Measurements from ENCODE around the gene FBN1.

DNA sequence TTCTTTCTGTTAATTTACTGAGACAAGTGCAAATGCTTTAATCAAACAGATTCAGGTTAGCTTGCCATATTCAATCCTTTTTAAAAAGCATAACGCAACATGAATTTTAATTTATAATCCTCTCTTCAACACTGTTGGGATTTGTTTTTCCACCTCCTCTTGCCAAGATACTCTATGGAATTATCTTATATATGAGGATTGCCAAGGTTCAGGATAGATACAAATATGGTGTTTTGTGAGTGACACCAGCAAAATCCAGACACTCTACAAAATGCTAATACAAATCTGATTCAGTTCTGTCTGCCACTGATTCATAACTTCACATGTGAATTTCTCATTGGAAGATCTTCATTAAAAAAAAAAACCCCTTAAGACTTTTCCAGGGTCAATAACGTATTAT, 104.8 kb downstream of the FBN1 start:
- TF ChIP-seq, protein P1, sequence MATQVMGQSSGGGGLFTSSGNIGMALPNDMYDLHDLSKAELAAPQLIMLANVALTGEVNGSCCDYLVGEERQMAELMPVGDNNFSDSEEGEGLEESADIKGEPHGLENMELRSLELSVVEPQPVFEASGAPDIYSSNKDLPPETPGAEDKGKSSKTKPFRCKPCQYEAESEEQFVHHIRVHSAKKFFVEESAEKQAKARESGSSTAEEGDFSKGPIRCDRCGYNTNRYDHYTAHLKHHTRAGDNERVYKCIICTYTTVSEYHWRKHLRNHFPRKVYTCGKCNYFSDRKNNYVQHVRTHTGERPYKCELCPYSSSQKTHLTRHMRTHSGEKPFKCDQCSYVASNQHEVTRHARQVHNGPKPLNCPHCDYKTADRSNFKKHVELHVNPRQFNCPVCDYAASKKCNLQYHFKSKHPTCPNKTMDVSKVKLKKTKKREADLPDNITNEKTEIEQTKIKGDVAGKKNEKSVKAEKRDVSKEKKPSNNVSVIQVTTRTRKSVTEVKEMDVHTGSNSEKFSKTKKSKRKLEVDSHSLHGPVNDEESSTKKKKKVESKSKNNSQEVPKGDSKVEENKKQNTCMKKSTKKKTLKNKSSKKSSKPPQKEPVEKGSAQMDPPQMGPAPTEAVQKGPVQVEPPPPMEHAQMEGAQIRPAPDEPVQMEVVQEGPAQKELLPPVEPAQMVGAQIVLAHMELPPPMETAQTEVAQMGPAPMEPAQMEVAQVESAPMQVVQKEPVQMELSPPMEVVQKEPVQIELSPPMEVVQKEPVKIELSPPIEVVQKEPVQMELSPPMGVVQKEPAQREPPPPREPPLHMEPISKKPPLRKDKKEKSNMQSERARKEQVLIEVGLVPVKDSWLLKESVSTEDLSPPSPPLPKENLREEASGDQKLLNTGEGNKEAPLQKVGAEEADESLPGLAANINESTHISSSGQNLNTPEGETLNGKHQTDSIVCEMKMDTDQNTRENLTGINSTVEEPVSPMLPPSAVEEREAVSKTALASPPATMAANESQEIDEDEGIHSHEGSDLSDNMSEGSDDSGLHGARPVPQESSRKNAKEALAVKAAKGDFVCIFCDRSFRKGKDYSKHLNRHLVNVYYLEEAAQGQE (IDR thresholded peaks at IDR 0.05; ENCODE audit: unreplicated experiment): no peak
- TF ChIP-seq, protein P2, sequence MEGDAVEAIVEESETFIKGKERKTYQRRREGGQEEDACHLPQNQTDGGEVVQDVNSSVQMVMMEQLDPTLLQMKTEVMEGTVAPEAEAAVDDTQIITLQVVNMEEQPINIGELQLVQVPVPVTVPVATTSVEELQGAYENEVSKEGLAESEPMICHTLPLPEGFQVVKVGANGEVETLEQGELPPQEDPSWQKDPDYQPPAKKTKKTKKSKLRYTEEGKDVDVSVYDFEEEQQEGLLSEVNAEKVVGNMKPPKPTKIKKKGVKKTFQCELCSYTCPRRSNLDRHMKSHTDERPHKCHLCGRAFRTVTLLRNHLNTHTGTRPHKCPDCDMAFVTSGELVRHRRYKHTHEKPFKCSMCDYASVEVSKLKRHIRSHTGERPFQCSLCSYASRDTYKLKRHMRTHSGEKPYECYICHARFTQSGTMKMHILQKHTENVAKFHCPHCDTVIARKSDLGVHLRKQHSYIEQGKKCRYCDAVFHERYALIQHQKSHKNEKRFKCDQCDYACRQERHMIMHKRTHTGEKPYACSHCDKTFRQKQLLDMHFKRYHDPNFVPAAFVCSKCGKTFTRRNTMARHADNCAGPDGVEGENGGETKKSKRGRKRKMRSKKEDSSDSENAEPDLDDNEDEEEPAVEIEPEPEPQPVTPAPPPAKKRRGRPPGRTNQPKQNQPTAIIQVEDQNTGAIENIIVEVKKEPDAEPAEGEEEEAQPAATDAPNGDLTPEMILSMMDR (conservative IDR thresholded peaks at IDR 0.05; ENCODE audit: low read depth in 2 of 2): no peak
- TF ChIP-seq CREB1 (CRISPR knock-in tag; IDR thresholded peaks at IDR 0.05; ENCODE audit: low read depth): no peak
- TF ChIP-seq, protein P3, sequence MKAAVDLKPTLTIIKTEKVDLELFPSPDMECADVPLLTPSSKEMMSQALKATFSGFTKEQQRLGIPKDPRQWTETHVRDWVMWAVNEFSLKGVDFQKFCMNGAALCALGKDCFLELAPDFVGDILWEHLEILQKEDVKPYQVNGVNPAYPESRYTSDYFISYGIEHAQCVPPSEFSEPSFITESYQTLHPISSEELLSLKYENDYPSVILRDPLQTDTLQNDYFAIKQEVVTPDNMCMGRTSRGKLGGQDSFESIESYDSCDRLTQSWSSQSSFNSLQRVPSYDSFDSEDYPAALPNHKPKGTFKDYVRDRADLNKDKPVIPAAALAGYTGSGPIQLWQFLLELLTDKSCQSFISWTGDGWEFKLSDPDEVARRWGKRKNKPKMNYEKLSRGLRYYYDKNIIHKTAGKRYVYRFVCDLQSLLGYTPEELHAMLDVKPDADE (IDR thresholded peaks at IDR 0.05): no peak
- TF ChIP-seq STAT1 (IDR thresholded peaks at IDR 0.05; ENCODE audit: unreplicated experiment): no peak
- no peak for TF ChIP-seq JUNB (IDR thresholded peaks at IDR 0.05; ENCODE audit: unreplicated experiment)
